HEK293T (cell line): ENCODE measurements around the gene GDF2.

Experiments used
- CTCF ChIA-PET: fragments of 350-600 bp; formaldehyde crosslinking; extraction: SDS; loops from one replicate; lab custom pipeline; 2021; ENCODE audit warnings: antibody characterized with exemption, inconsistent platforms; lab: Yijun Ruan, JAX
- POLR2A ChIA-PET: fragments of 350-600 bp; formaldehyde crosslinking; extraction: SDS; loops from one replicate; lab custom pipeline; 2020; ENCODE audit warnings: antibody characterized with exemption, inconsistent platforms; lab: Yijun Ruan, JAX
- DNase-seq: peaks from one replicate; pipeline ENCODE4 v3.0.0; 2012; ENCODE audit warnings: mixed read lengths; ENCODE audit errors: extremely low spot score
- ARNT ChIP-seq: fragments of 450-650 bp; IDR thresholded peaks from 2 replicates; pipeline ENCODE4 v1.6.1; 2017; ENCODE audit warnings: mild to moderate bottlenecking
- BHLHE40 ChIP-seq: fragments of 450-650 bp; IDR thresholded peaks from 2 replicates; pipeline ENCODE4 v1.6.1; 2016; ENCODE audit warnings: mild to moderate bottlenecking, moderate library complexity, borderline replicate concordance
- CTBP1 ChIP-seq: fragments of 450-650 bp; IDR thresholded peaks from 2 replicates; pipeline ENCODE4 v1.6.1; 2016; ENCODE audit warnings: borderline replicate concordance
- ELF4 ChIP-seq: fragments of 450-650 bp; IDR thresholded peaks from 2 replicates; pipeline ENCODE4 v1.6.1; 2017; ENCODE audit warnings: antibody characterized with exemption
- FOXA1 ChIP-seq: fragments of 450-650 bp; IDR thresholded peaks from 2 replicates; pipeline ENCODE4 v1.6.1; 2016; ENCODE audit warnings: mild to moderate bottlenecking
- FOXK2 ChIP-seq: fragments of 450-650 bp; IDR thresholded peaks from 2 replicates; pipeline ENCODE4 v1.6.1; 2016; ENCODE audit warnings: mild to moderate bottlenecking
- FOXM1 ChIP-seq: fragments of 450-650 bp; IDR thresholded peaks from 2 replicates; pipeline ENCODE4 v1.6.1; 2017; ENCODE audit warnings: mild to moderate bottlenecking, borderline replicate concordance
- HDGF ChIP-seq: fragments of 450-650 bp; IDR thresholded peaks from 2 replicates; pipeline ENCODE4 v1.6.1; 2017; ENCODE audit warnings: antibody characterized with exemption, borderline replicate concordance
- L3MBTL2 ChIP-seq: fragments of 450-650 bp; conservative IDR thresholded peaks from 2 replicates; pipeline ENCODE4 v1.6.1; 2016; ENCODE audit warnings: mild to moderate bottlenecking
- LEF1 ChIP-seq: fragments of 450-650 bp; IDR thresholded peaks from 2 replicates; pipeline ENCODE4 v1.6.1; 2017; ENCODE audit warnings: mild to moderate bottlenecking, borderline replicate concordance
- NFRKB ChIP-seq: fragments of 450-650 bp; IDR thresholded peaks from 2 replicates; pipeline ENCODE4 v1.6.1; 2016; ENCODE audit warnings: mild to moderate bottlenecking, moderate library complexity
- SP1 ChIP-seq: fragments of 450-650 bp; IDR thresholded peaks from 2 replicates; pipeline ENCODE4 v1.6.1; 2017
- SUZ12 ChIP-seq: fragments of 450-650 bp; IDR thresholded peaks from 2 replicates; pipeline ENCODE4 v1.6.1; 2016; ENCODE audit warnings: mild to moderate bottlenecking
- TARDBP ChIP-seq: fragments of 450-650 bp; IDR thresholded peaks from 2 replicates; pipeline ENCODE4 v1.6.1; 2016
- ZNF384 ChIP-seq: fragments of 450-650 bp; IDR thresholded peaks from 2 replicates; pipeline ENCODE4 v1.6.1; 2016
- TF ChIP-seq, protein P1 (sequence below): fragments of 450-650 bp; IDR thresholded peaks from 2 replicates; pipeline ENCODE4 v1.6.1; 2016

The GDF2 gene

DNA sequence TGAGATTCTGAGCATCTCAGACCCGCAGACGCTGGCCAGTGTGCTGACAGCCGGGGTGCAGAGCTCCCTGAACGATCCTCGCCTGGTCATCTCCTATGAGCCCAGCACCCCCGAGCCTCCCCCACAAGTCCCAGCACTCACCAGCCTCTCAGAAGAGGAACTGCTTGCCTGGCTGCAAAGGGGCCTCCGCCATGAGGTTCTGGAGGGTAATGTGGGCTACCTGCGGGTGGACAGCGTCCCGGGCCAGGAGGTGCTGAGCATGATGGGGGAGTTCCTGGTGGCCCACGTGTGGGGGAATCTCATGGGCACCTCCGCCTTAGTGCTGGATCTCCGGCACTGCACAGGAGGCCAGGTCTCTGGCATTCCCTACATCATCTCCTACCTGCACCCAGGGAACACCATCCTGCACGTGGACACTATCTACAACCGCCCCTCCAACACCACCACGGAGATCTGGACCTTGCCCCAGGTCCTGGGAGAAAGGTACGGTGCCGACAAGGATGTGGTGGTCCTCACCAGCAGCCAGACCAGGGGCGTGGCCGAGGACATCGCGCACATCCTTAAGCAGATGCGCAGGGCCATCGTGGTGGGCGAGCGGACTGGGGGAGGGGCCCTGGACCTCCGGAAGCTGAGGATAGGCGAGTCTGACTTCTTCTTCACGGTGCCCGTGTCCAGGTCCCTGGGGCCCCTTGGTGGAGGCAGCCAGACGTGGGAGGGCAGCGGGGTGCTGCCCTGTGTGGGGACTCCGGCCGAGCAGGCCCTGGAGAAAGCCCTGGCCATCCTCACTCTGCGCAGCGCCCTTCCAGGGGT lies 26.6 kb downstream of the GDF2 start:
- no peak for TF ChIP-seq ZNF384
- no peak for TF ChIP-seq BHLHE40
- TF ChIP-seq NFRKB, result no peak
- TF ChIP-seq SP1, result no peak
- TF ChIP-seq ARNT, result no peak
- TF ChIP-seq, protein P1, sequence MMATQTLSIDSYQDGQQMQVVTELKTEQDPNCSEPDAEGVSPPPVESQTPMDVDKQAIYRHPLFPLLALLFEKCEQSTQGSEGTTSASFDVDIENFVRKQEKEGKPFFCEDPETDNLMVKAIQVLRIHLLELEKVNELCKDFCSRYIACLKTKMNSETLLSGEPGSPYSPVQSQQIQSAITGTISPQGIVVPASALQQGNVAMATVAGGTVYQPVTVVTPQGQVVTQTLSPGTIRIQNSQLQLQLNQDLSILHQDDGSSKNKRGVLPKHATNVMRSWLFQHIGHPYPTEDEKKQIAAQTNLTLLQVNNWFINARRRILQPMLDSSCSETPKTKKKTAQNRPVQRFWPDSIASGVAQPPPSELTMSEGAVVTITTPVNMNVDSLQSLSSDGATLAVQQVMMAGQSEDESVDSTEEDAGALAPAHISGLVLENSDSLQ, result no peak
- TF ChIP-seq SUZ12, result no peak
- no peak for TF ChIP-seq FOXA1
- no peak for TF ChIP-seq L3MBTL2
- no peak for TF ChIP-seq FOXM1
- no peak for TF ChIP-seq TARDBP
- TF ChIP-seq FOXK2, result no peak
- TF ChIP-seq HDGF, result no peak
- no peak for TF ChIP-seq LEF1
- TF ChIP-seq ELF4, result no peak
- TF ChIP-seq CTBP1, result no peak
- no peak for DNase-seq
- CTCF ChIA-PET, result no interaction called here
- POLR2A ChIA-PET, result no interaction called here

DNA sequence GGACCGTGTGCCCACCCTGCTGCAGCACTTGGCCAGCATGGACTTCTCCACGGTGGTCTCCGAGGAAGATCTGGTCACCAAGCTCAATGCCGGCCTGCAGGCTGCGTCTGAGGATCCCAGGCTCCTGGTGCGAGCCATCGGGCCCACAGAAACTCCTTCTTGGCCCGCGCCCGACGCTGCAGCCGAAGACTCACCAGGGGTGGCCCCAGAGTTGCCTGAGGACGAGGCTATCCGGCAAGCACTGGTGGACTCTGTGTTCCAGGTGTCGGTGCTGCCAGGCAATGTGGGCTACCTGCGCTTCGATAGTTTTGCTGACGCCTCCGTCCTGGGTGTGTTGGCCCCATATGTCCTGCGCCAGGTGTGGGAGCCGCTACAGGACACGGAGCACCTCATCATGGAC lies 27.3 kb downstream of the GDF2 start:
- POLR2A ChIA-PET, result no interaction called here
- DNase-seq, result no peak
- TF ChIP-seq CTBP1 (no peak), FOXM1 (no peak), L3MBTL2 (no peak), BHLHE40 (no peak), ELF4 (no peak)
- CTCF ChIA-PET, result no interaction called here

DNA sequence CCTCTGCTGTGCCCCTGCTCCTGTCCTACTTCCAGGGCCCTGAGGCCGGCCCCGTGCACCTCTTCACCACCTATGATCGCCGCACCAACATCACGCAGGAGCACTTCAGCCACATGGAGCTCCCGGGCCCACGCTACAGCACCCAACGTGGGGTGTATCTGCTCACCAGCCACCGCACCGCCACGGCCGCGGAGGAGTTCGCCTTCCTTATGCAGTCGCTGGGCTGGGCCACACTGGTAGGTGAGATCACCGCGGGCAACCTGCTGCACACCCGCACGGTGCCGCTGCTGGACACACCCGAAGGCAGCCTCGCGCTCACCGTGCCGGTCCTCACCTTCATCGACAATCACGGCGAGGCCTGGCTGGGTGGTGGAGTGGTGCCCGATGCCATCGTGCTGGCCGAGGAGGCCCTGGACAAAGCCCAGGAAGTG lies 27.7 kb downstream of the GDF2 start:
- TF ChIP-seq NFRKB (no peak), L3MBTL2 (no peak), BHLHE40 (no peak), CTBP1 (no peak), ELF4 (no peak), TARDBP (no peak), HDGF (no peak)
- TF ChIP-seq, protein P1, result no peak
- ChIA-PET POLR2A (no interaction called here), CTCF (interaction anchor here (0.7 kb wide), 1 partner anchor 10 kb away, joined by 3 read pairs; no protein-coding TSS in a partner anchor)
- no peak for DNase-seq

DNA sequence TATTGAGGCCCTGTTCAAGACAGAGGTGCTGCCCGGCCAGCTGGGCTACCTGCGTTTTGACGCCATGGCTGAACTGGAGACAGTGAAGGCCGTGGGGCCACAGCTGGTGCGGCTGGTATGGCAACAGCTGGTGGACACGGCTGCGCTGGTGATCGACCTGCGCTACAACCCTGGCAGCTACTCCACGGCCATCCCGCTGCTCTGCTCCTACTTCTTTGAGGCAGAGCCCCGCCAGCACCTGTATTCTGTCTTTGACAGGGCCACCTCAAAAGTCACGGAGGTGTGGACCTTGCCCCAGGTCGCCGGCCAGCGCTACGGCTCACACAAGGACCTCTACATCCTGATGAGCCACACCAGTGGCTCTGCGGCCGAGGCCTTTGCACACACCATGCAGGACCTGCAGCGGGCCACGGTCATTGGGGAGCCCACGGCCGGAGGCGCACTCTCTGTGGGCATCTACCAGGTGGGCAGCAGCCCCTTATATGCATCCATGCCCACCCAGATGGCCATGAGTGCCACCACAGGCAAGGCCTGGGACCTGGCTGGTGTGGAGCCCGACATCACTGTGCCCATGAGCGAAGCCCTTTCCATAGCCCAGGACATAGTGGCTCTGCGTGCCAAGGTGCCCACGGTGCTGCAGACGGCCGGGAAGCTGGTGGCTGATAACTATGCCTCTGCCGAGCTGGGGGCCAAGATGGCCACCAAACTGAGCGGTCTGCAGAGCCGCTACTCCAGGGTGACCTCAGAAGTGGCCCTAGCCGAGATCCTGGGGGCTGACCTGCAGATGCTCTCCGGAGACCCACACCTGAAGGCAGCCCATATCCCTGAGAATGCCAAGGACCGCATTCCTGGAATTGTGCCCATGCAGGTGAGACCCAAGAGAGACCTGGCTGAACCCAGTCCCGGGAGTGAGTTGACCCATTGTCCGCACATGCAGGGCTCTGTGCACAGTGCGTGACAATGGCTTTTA lies 28.7 kb downstream of the GDF2 start:
- TF ChIP-seq FOXM1 (no peak), SP1 (no peak), CTBP1 (no peak), BHLHE40 (no peak), ELF4 (no peak)
- CTCF ChIA-PET, result interaction anchor here (0.7 kb wide), 1 partner anchor 11 kb away, joined by 3 read pairs; no protein-coding TSS in a partner anchor
- POLR2A ChIA-PET, result no interaction called here
- DNase-seq, result no peak

DNA sequence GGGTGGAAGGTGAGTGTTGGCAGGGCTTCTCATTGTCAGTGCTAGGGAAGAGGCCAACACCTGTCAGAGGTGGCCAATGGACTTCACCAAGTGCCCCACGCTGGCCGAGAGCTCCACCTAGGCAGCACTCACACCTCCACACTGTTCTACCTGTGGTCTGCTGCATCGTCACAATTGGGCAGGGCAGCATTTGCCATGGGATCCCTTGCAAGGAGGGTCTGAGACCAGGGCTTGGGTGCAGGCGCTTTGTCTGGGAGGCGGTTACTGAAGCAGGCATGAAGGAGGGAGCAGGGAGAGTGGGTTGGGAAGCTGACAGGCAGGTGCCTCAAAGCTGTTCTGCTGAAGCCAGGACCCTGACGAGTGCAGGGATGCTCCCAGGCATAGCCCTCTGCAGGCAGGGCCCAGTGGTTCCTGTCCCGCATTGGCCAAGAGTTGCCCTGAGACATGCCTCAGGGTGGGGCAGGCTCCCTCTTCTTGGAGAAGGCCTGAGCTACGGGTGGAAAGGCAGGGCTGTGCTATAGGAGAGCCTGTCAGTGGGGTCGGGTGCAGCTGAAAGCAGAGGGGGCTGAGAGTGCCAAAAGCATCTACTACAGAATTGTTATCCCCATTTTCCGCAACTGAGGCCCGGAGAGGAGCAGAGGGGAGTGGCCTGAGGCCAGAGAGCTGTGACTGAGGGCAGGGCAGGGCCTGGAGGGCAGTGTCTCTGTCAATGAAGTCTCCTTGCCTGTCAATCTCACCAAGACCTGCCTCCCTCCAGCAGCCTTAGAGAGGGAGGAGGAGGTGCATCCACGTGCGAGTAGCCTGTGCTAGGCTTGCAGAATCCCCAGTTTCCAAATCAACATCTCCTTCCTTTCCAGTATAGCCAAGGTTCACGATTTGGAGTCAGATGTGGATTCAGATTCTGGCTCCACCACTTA lies 29.9 kb downstream of the GDF2 start:
- no peak for DNase-seq
- TF ChIP-seq FOXA1, result no peak
- no peak for TF ChIP-seq SUZ12
- TF ChIP-seq LEF1, result no peak
- TF ChIP-seq ARNT, result no peak
- no peak for TF ChIP-seq FOXK2
- no peak for TF ChIP-seq HDGF
- TF ChIP-seq TARDBP, result no peak
- TF ChIP-seq L3MBTL2, result no peak
- TF ChIP-seq NFRKB, result no peak
- no peak for TF ChIP-seq ZNF384
- no peak for TF ChIP-seq SP1
- TF ChIP-seq, protein P1, result no peak
- no peak for TF ChIP-seq CTBP1
- TF ChIP-seq FOXM1, result no peak
- no peak for TF ChIP-seq ELF4
- no peak for TF ChIP-seq BHLHE40
- ChIA-PET CTCF (no interaction called here), POLR2A (no interaction called here)
